Stimulated activated CD4-positive, alpha-beta T cell treated with anti-CD3 and anti-CD28 coated beads, TNF-alpha, amount 100 ng/mL, for 24 hours (primary cell): ENCODE data around the gene PAXIP1.
"Not testable (repeated sequence)": the region's sequence is repeated elsewhere in the genome, so short reads cannot be mapped to it uniquely, and the experiment has no call there.

Source experiments
- DNase-seq, 3 experiments: peaks; one replicate each; pipeline ENCODE4 v3.0.0-alpha.2; 2020; ENCODE audit warnings: low read depth in 3 of 3

Gene PAXIP1

GRCh38 chr7:155003092-155003375 is at the start of gene PAXIP1:
Gene PAXIP1, minus strand, starts transcription at chr7:155003124. Its CDS starts 195 bp downstream, at chr7:155002929.
- peak in 2 of 3 experiments; percentile 41 to 56 for DNase-seq

- no peak for DNase-seq
Measured at GRCh38 chr7:155051355-155051754, 48.4 kb upstream of the PAXIP1 start.

GRCh38 chr7:155048006-155048405 is 45.1 kb upstream of the PAXIP1 start:
- no peak for DNase-seq

- DNase-seq = no peak
Measured at GRCh38 chr7:155043756-155044155, 40.8 kb upstream of the PAXIP1 start.

- no peak for DNase-seq
Measured at GRCh38 chr7:155038335-155038734, 35.4 kb upstream of the PAXIP1 start.

GRCh38 chr7:155034495-155034894 is 31.6 kb upstream of the PAXIP1 start:
- not testable (repeated sequence) for DNase-seq

- DNase-seq = no peak
Measured at GRCh38 chr7:155032978-155033377, 30.1 kb upstream of the PAXIP1 start.

- DNase-seq = no peak
Measured at GRCh38 chr7:155027879-155028278, 25.0 kb upstream of the PAXIP1 start.

- no peak for DNase-seq
Measured at GRCh38 chr7:155021699-155022145, 18.8 kb upstream of the PAXIP1 start.

GRCh38 chr7:155020996-155021395 is 18.1 kb upstream of the PAXIP1 start:
- no peak for DNase-seq

- no peak for DNase-seq
Measured at GRCh38 chr7:155017834-155018233, 14.9 kb upstream of the PAXIP1 start.

GRCh38 chr7:155011086-155011485 is 8.2 kb upstream of the PAXIP1 start:
- no peak for DNase-seq

GRCh38 chr7:155009570-155010157 is 6.7 kb upstream of the PAXIP1 start:
- no peak for DNase-seq

GRCh38 chr7:155007947-155008346 is 5.0 kb upstream of the PAXIP1 start:
- no peak for DNase-seq

- peak; percentile 69 to 83 (median 75) for DNase-seq
Measured at GRCh38 chr7:155003376-155004214, 671 bp upstream of the PAXIP1 start.

- DNase-seq = peak in 1 of 3 experiments; percentile 14
Measured at GRCh38 chr7:155002411-155003091, 373 bp downstream of the PAXIP1 start.

GRCh38 chr7:155001756-155002410 is 1.0 kb downstream of the PAXIP1 start:
- DNase-seq = no peak

- no peak for DNase-seq
Measured at GRCh38 chr7:155000795-155001194, 2.1 kb downstream of the PAXIP1 start.

- DNase-seq = no peak
Measured at GRCh38 chr7:154998481-154998880, 4.4 kb downstream of the PAXIP1 start.

GRCh38 chr7:154997840-154998370 is 5.0 kb downstream of the PAXIP1 start:
- no peak for DNase-seq

- no peak for DNase-seq
Measured at GRCh38 chr7:154996756-154997155, 6.2 kb downstream of the PAXIP1 start.

- no peak for DNase-seq
Measured at GRCh38 chr7:154996101-154996500, 6.8 kb downstream of the PAXIP1 start.
